ENCODE measurements around the gene CAPN8. TPM values are rescaled to one million over a fixed set of nuclear protein-coding genes. Genes with fewer than 3 reads are reported as not detected.

CAPN8 gene
- total RNA-seq, 2 donors from 2014 or later = 52.6 to 102 TPM

- Histone ChIP-seq H3K27me3 (no peaks in the 10 kb centered on the region), H3K4me3 (no peak overlapping the region), H3K9me3 (no peaks in the 10 kb centered on the region), H3K27ac (no peak overlapping the region), H3K4me1 (no peaks in the 10 kb centered on the region), H3K9ac (ENCODE audit: low read depth in 2 of 2, low read length in 2 of 2) (no peak overlapping the region), H3K36me3 (no peaks in the 10 kb centered on the region)
- no peak for DNase-seq
- no peak for TF ChIP-seq CTCF (IDR thresholded peaks at IDR 0.05)
- intact Hi-C loops (cut with DNase I) = no loop called here
Measured at GRCh38 chr1:223496883-223497282, 168.6 kb downstream of the CAPN8 start.

- H3K27ac ChIP-seq = no peak overlapping the region
- no peak for TF ChIP-seq CTCF (IDR thresholded peaks at IDR 0.05)
- no peaks in the 10 kb centered on the region for H3K4me1 ChIP-seq
- no peak overlapping the region for H3K4me3 ChIP-seq
- H3K9ac ChIP-seq (ENCODE audit: low read depth in 2 of 2, low read length in 2 of 2) = no peak overlapping the region
- no peaks in the 10 kb centered on the region for H3K9me3 ChIP-seq
- no peaks in the 10 kb centered on the region for H3K27me3 ChIP-seq
- no peak for DNase-seq
- H3K36me3 ChIP-seq = no peaks in the 10 kb centered on the region
- intact Hi-C loops (cut with DNase I) = no loop called here
Measured at GRCh38 chr1:223494926-223495645, 170.4 kb downstream of the CAPN8 start.

GRCh38 chr1:223492044-223492443 lies 173.5 kb downstream of the CAPN8 start:
- Histone ChIP-seq H3K27me3 (no peaks in the 10 kb centered on the region), H3K4me3 (no peak overlapping the region), H3K9ac (ENCODE audit: low read depth in 2 of 2, low read length in 2 of 2) (no peak overlapping the region), H3K4me1 (no peaks in the 10 kb centered on the region), H3K36me3 (no peaks in the 10 kb centered on the region), H3K9me3 (no peaks in the 10 kb centered on the region), H3K27ac (no peak overlapping the region)
- DNase-seq = no peak
- no peak for TF ChIP-seq CTCF (IDR thresholded peaks at IDR 0.05)
- intact Hi-C loops (cut with DNase I) = no loop called here

Other genes with a start within 250 kb of the CAPN8 start
- gene CAPN2, start 46.8 kb upstream of the CAPN8 start, total RNA-seq = 100 to 1,000 TPM; 197 to 323 TPM
- 10 to 100 TPM; 28.8 to 39.6 TPM for gene TP53BP2, start 180.2 kb upstream of the CAPN8 start, total RNA-seq